Right kidney (tissue), 1 donor: ENCODE measurements around the gene FTHL17.

Source experiments
- DNase-seq: peaks from one replicate; pipeline ENCODE4 v3.0.0-alpha.2; 2016

FTHL17 gene

GRCh38 chrX:31038575-31039326, 33.1 kb downstream of the FTHL17 start:
- DNase-seq: no peak

DNA sequence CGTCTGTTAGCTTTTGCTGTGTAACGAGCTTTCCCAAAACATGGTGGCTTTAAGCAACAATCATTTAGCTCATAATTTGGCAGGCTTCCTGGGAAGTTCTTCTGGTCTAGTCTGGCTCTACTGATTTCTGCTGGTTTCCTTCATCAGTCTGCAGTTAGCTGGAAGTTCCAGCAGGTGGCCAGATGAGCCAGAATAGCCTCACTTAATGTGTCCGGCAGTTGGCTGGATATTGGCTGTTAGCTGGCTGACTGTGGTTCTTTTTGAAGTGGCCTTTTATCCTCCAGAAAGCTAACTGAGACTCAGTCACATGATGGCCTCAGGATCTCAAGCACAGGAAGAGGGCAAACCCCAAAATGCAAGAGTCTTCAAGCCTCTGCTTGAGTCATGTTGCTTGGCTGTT, 34.9 kb downstream of the FTHL17 start:
- DNase-seq: no peak

GRCh38 chrX:31027351-31027750, 44.5 kb downstream of the FTHL17 start:
- no peak for DNase-seq

GRCh38 chrX:31024866-31025265, 47.0 kb downstream of the FTHL17 start:
- no peak for DNase-seq

- no peak for DNase-seq
Observed at GRCh38 chrX:31021537-31021936, 50.3 kb downstream of the FTHL17 start.
